ENCODE data around the gene PRLH. TPM values are rescaled to one million over a fixed set of nuclear protein-coding genes. Genes with fewer than 3 reads are reported as not detected.

PRLH gene
- polyA plus RNA-seq, 2 of the 4 experiments (the other 2 are of a cell fraction) = not detected

DNA sequence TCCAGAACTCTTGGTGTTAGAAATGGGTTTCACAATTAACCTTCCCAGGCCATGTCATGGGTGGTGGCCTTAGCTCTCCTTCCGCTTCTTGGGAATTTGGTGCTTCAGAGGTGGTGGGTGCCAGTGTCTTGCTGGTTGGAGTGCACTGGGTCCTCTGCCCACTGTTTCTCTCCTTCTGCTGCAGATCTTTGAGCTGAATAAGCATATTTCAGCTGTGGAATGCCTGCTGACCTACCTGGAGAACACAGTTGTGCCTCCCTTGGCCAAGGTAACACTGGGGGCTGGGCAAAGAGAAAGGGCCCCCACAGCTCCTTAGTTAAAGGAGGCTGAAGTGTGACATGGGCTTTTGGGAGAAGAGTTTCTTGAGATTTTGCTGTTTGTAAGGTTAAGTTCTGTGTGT, 32.0 kb upstream of the PRLH start:
- Histone ChIP-seq H3K4me3 (no peak overlapping the region), H3K4me1 (peaks cover 37% of the 10 kb centered on the region), H3K27ac (peak overlapping the region in 1 of 2 experiments; percentile 46; a peak in 3 of 6 replicates), H3K4me2 (no peak overlapping the region), H3K9me3 (no peaks in the 10 kb centered on the region)
- ChIA-PET CTCF (interaction anchor here (1.3 to 3.8 kb wide), 4 partner anchors 21 to 63 kb away, joined by 3 to 29 read pairs (median 18); no protein-coding TSS in a partner anchor), POLR2A (no interaction called here)
- DNase-seq (ENCODE audit: low read depth in 1 of 2, low spot score in 1 of 2) (no peak), ATAC-seq (no peak), FAIRE-seq (no peak)
- WGBS (ENCODE audit: missing lambda C conversion rate) = 90% methylated on average over 1 of the region's 1 CpG
- peak; percentile 62 for TF ChIP-seq MAFK (IDR thresholded peaks at IDR 0.05; ENCODE audit: partially characterized antibody)
- TF ChIP-seq EHMT2 (IDR thresholded peaks at IDR 0.05; ENCODE audit: low read depth) = no peak
- no peak for TF ChIP-seq NPAS2 (CRISPR knock-in tag; IDR thresholded peaks at IDR 0.05; ENCODE audit: borderline replicate concordance)
- TF ChIP-seq ZFP36 (IDR thresholded peaks at IDR 0.05; ENCODE audit: borderline replicate concordance, partially characterized antibody) = no peak

DNA sequence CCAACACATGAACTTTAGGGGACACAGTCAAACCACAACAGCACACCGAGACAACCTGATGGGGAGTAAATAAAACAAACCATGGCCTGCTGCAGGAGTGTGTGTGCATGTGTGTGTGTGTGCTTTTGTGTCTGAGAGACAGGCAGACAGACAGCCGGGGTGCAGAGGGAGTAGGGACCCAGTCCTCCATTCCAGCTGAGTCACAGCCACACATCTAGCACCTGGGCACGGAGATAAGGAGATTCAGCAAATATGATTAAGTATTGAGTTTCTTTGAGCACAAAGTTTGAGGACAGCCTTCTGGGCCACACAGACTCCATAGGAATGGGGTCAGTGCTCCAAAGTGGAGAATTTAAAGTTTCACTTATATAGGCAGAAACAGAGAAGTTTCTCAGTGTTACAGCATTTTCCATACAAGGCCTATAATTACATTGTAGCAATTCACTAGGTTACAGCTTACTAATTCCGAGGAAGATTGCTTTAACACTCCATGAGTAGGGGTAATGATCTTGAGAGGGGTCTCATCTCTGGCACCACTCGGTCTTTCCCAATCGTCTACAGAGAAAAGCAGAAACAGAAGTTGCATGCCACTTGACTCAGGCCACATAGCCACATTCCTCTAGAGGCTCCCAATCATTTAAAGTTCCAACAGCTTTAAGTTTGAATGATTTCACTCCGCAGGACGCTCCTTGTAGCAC, 30.8 kb upstream of the PRLH start:
- no peak for FAIRE-seq
- Histone ChIP-seq H3K27ac (peak overlapping the region in 1 of 2 experiments; percentile 34; a peak in 3 of 6 replicates), H3K9me3 (no peaks in the 10 kb centered on the region), H3K4me1 (peaks cover 48% of the 10 kb centered on the region), H3K4me2 (no peak overlapping the region), H3K4me3 (no peak overlapping the region)
- no peak for DNase-seq (ENCODE audit: low read depth in 1 of 2, low spot score in 1 of 2)
- ChIA-PET CTCF (interaction anchor here (1.2 to 2.8 kb wide), 4 partner anchors 23 to 125 kb away, joined by 3 to 16 read pairs (median 4); no protein-coding TSS in a partner anchor), POLR2A (no interaction called here)
- no peak for ATAC-seq
- WGBS (ENCODE audit: missing lambda C conversion rate) = 93% methylated on average over 8 of the region's 8 CpGs
- TF ChIP-seq, protein P1, sequence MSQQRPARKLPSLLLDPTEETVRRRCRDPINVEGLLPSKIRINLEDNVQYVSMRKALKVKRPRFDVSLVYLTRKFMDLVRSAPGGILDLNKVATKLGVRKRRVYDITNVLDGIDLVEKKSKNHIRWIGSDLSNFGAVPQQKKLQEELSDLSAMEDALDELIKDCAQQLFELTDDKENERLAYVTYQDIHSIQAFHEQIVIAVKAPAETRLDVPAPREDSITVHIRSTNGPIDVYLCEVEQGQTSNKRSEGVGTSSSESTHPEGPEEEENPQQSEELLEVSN (IDR thresholded peaks at IDR 0.05; ENCODE audit: borderline replicate concordance, low read depth) = no peak

DNA sequence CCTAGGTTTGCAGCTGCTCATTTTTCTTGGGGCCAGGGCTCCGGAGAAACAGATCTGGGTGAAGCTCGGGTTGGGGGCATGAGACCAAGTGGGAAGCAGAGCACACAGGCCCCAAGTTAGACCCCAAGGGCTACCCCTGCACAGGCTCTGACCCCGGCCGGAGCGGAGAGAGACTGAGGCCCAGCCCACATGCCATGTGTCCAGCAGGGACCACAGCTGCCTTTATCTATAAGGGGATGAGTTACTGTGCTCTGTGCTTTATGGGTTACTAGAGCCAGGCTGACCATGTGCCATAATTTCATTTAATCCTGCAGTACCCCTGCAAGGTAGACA, 30.3 kb upstream of the PRLH start:
- ChIA-PET POLR2A (no interaction called here), CTCF (interaction anchor here (1.2 to 2.8 kb wide), 5 partner anchors 23 to 126 kb away, joined by 3 to 16 read pairs (median 4); no protein-coding TSS in a partner anchor)
- 94% methylated on average over 5 of the region's 5 CpGs for WGBS (ENCODE audit: missing lambda C conversion rate)
- Histone ChIP-seq H3K27ac (peak overlapping the region in 1 of 2 experiments; percentile 34; a peak in 1 of 6 replicates), H3K4me2 (no peak overlapping the region), H3K4me3 (no peak overlapping the region), H3K4me1 (peaks cover 53% of the 10 kb centered on the region), H3K9me3 (no peaks in the 10 kb centered on the region)
- no peak for FAIRE-seq
- DNase-seq (ENCODE audit: low read depth in 1 of 2, low spot score in 1 of 2) = no peak
- TF ChIP-seq POLR2AphosphoS2 (conservative IDR thresholded peaks at IDR 0.05; ENCODE audit: low read length) (no peak), FOSB (CRISPR knock-in tag; IDR thresholded peaks at IDR 0.05) (no peak), NPAS2 (CRISPR knock-in tag; IDR thresholded peaks at IDR 0.05; ENCODE audit: borderline replicate concordance) (no peak), ZC3H11A (IDR thresholded peaks at IDR 0.05) (no peak), JUNB (IDR thresholded peaks at IDR 0.05) (no peak), HOXB13 (CRISPR knock-in tag; IDR thresholded peaks at IDR 0.05; ENCODE audit: low read depth) (no peak), RFX5 (IDR thresholded peaks at IDR 0.05) (no peak), RCOR1 (IDR thresholded peaks at IDR 0.05; ENCODE audit: low read depth, low read length) (no peak), CEBPB (IDR thresholded peaks at IDR 0.05) (no peak)
- TF ChIP-seq, protein P2, sequence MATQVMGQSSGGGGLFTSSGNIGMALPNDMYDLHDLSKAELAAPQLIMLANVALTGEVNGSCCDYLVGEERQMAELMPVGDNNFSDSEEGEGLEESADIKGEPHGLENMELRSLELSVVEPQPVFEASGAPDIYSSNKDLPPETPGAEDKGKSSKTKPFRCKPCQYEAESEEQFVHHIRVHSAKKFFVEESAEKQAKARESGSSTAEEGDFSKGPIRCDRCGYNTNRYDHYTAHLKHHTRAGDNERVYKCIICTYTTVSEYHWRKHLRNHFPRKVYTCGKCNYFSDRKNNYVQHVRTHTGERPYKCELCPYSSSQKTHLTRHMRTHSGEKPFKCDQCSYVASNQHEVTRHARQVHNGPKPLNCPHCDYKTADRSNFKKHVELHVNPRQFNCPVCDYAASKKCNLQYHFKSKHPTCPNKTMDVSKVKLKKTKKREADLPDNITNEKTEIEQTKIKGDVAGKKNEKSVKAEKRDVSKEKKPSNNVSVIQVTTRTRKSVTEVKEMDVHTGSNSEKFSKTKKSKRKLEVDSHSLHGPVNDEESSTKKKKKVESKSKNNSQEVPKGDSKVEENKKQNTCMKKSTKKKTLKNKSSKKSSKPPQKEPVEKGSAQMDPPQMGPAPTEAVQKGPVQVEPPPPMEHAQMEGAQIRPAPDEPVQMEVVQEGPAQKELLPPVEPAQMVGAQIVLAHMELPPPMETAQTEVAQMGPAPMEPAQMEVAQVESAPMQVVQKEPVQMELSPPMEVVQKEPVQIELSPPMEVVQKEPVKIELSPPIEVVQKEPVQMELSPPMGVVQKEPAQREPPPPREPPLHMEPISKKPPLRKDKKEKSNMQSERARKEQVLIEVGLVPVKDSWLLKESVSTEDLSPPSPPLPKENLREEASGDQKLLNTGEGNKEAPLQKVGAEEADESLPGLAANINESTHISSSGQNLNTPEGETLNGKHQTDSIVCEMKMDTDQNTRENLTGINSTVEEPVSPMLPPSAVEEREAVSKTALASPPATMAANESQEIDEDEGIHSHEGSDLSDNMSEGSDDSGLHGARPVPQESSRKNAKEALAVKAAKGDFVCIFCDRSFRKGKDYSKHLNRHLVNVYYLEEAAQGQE (IDR thresholded peaks at IDR 0.05) = no peak
- TF ChIP-seq, protein P3, sequence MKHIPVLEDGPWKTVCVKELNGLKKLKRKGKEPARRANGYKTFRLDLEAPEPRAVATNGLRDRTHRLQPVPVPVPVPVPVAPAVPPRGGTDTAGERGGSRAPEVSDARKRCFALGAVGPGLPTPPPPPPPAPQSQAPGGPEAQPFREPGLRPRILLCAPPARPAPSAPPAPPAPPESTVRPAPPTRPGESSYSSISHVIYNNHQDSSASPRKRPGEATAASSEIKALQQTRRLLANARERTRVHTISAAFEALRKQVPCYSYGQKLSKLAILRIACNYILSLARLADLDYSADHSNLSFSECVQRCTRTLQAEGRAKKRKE (CRISPR knock-in tag; IDR thresholded peaks at IDR 0.05; ENCODE audit: low read depth) = no peak
- TF ChIP-seq, protein P4, sequence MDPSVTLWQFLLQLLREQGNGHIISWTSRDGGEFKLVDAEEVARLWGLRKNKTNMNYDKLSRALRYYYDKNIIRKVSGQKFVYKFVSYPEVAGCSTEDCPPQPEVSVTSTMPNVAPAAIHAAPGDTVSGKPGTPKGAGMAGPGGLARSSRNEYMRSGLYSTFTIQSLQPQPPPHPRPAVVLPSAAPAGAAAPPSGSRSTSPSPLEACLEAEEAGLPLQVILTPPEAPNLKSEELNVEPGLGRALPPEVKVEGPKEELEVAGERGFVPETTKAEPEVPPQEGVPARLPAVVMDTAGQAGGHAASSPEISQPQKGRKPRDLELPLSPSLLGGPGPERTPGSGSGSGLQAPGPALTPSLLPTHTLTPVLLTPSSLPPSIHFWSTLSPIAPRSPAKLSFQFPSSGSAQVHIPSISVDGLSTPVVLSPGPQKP (IDR thresholded peaks at IDR 0.05; ENCODE audit: low read depth, low read length) = no peak
- TF ChIP-seq, protein P5, sequence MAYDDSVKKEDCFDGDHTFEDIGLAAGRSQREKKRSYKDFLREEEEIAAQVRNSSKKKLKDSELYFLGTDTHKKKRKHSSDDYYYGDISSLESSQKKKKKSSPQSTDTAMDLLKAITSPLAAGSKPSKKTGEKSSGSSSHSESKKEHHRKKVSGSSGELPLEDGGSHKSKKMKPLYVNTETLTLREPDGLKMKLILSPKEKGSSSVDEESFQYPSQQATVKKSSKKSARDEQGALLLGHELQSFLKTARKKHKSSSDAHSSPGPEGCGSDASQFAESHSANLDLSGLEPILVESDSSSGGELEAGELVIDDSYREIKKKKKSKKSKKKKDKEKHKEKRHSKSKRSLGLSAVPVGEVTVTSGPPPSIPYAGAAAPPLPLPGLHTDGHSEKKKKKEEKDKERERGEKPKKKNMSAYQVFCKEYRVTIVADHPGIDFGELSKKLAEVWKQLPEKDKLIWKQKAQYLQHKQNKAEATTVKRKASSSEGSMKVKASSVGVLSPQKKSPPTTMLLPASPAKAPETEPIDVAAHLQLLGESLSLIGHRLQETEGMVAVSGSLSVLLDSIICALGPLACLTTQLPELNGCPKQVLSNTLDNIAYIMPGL (CRISPR knock-in tag; IDR thresholded peaks at IDR 0.05; ENCODE audit: borderline replicate concordance) = no peak
- ATAC-seq = no peak

All from A549 (cell line).